Caki2 (cell line): ENCODE data around the gene HDAC10. TPM values are rescaled to one million over a fixed set of nuclear protein-coding genes. Genes with fewer than 3 reads are reported as not detected.
A peak's percentile ranks its signal among the peaks of the same experiment; 100 is the strongest.

Source experiments
- DNase-seq: peaks from one replicate; pipeline ENCODE4 v3.0.0-alpha.2; 2015; ENCODE audit warnings: low read depth
- in situ Hi-C: cut with HindIII; loops from 2 replicates; pipeline ENCODE4 v1.10.0; 2016; ENCODE audit warnings: low sequenced_read_pairs, low pct_unique_long_range_greater_than_20kb, mixed read lengths
- total RNA-seq: library from RNA; depleted of rRNA; stranded (reverse); fragments of >200 nt; shearing (Covaris generic); gene quantifications from 2 replicates; pipeline ENCODE4 v1.2.3, GENCODE V29; 2014; ENCODE audit warnings: low replicate concordance

HDAC10 gene
- total RNA-seq, 1 experiment from 2014 or later, result 34.0 TPM

- DNase-seq, result no peak
- in situ Hi-C loops, result no loop called here
These were observed 2.6 kb downstream of the HDAC10 start for GRCh38 chr22:50248196-50249081.

- in situ Hi-C loops, result no loop called here
- peak; percentile 45 for DNase-seq
These were observed 3.3 kb downstream of the HDAC10 start for GRCh38 chr22:50247748-50248147.

GRCh38 chr22:50246242-50247175, 4.6 kb downstream of the HDAC10 start:
- DNase-seq, result no peak
- in situ Hi-C loops, result no loop called here

- DNase-seq, result peak; percentile 33
- in situ Hi-C loops, result no loop called here
These were observed 5.6 kb downstream of the HDAC10 start for GRCh38 chr22:50245214-50246072.

- in situ Hi-C loops, result no loop called here
These were observed 6.4 kb downstream of the HDAC10 start, which contains the start of gene TUBGCP6 for GRCh38 chr22:50244420-50245213. Gene TUBGCP6, minus strand, starts transcription at chr22:50245023. Its CDS starts 564 bp downstream, at chr22:50244459.

GRCh38 chr22:50243685-50244419, 7.2 kb downstream of the HDAC10 start:
- in situ Hi-C loops, result no loop called here
- peak; percentile 21 for DNase-seq

More at GRCh38 chr22:50244420-50245213, 6.4 kb downstream of the HDAC10 start, which contains the start of gene TUBGCP6:
- DNase-seq, result peak; percentile 88

- no peak for DNase-seq
- in situ Hi-C loops, result no loop called here
These were observed 8.6 kb downstream of the HDAC10 start for GRCh38 chr22:50242406-50242949.

- no peak for DNase-seq
- in situ Hi-C loops, result no loop called here
These were observed 12.3 kb downstream of the HDAC10 start for GRCh38 chr22:50238755-50239154.

- DNase-seq, result no peak
These were observed 14.2 kb downstream of the HDAC10 start for GRCh38 chr22:50236731-50237409.

GRCh38 chr22:50233223-50233622, 17.8 kb downstream of the HDAC10 start:
- DNase-seq, result no peak
- in situ Hi-C loops, result no loop called here

More at GRCh38 chr22:50236731-50237409, 14.2 kb downstream of the HDAC10 start:
- in situ Hi-C loops, result no loop called here

- in situ Hi-C loops, result no loop called here
- DNase-seq, result no peak
These were observed 18.4 kb downstream of the HDAC10 start for GRCh38 chr22:50232481-50233151.

- DNase-seq, result no peak
- in situ Hi-C loops, result no loop called here
These were observed 21.7 kb downstream of the HDAC10 start for GRCh38 chr22:50229370-50229769.

GRCh38 chr22:50228366-50228765, 22.7 kb downstream of the HDAC10 start:
- in situ Hi-C loops, result no loop called here
- no peak for DNase-seq

GRCh38 chr22:50227579-50228215, 23.4 kb downstream of the HDAC10 start:
- in situ Hi-C loops, result no loop called here
- no peak for DNase-seq

- in situ Hi-C loops, result no loop called here
- DNase-seq, result no peak
These were observed 24.2 kb downstream of the HDAC10 start for GRCh38 chr22:50226875-50227165.
